SU-DHL-6 (cell line): ENCODE measurements around the gene XRRA1.

Experiments used
- CTCF ChIP-seq: fragments of 200-600 bp; sonication (generic); IDR thresholded peaks from one replicate; pipeline ENCODE4 v1.5.1; 2017; ENCODE audit warnings: antibody characterized with exemption, mild to moderate bottlenecking, low read length, moderate library complexity; ENCODE audit not compliant: insufficient read depth, poor library complexity, severe bottlenecking
- EZH2phosphoT487 ChIP-seq: fragments of 200-600 bp; sonication (generic), shearing (Covaris generic); conservative IDR thresholded peaks from 2 replicates; pipeline ENCODE4 v1.6.1; 2018; ENCODE audit warnings: mild to moderate bottlenecking, antibody characterized with exemption, low read length, moderate library complexity, mixed read lengths

- TF ChIP-seq CTCF: no peak
- no peak for TF ChIP-seq EZH2phosphoT487
These were observed 22.0 kb upstream of the XRRA1 start for GRCh38 chr11:74970852-74971395.
